Stomach (tissue), 4 donors: ENCODE data around the gene FURIN.

Experiments used
- CTCF ChIP-seq, 7 experiments: fragments of 450-650 bp in 4 of 7; fragments of 200-600 bp in 3 of 7; sonication (generic) in 3 of 7; IDR thresholded peaks; one replicate each; pipeline ENCODE4 v1.5.1; 2016 to 2019; ENCODE audit warnings: antibody characterized with exemption in 7 of 7, control low read depth in 2 of 7, mild to moderate bottlenecking in 1 of 7
- EP300 ChIP-seq: sonication (generic); formaldehyde crosslinking; IDR thresholded peaks from one replicate; pipeline ENCODE4 v1.6.1; 2017; ENCODE audit warnings: antibody characterized with exemption
- POLR2A ChIP-seq, 4 donors: fragments of 450-650 bp; IDR thresholded peaks; one replicate each; pipeline ENCODE4 v1.6.1; 2016; ENCODE audit warnings: antibody characterized with exemption in 4 of 4, control low read depth in 2 of 4, mild to moderate bottlenecking in 1 of 4, moderate library complexity in 1 of 4

- TF ChIP-seq POLR2A (IDR thresholded peaks at IDR 0.05) (no peak), CTCF (IDR thresholded peaks at IDR 0.05) (no peak), EP300 (no peak)
These were observed 61.0 kb downstream of the FURIN start for GRCh38 chr15:90929246-90930019.
